Neural crest cell (in vitro differentiated cells): ENCODE data around the gene AQP10. TPM values are rescaled to one million over a fixed set of nuclear protein-coding genes. Genes with fewer than 3 reads are reported as not detected.
"Not testable (repeated sequence)": the region's sequence is repeated elsewhere in the genome, so short reads cannot be mapped to it uniquely, and the experiment has no call there.

Source experiments
- DNase-seq: peaks from one replicate; pipeline ENCODE4 v3.0.0; 2021; ENCODE audit warnings: low read depth, mixed read lengths, low spot score
- H3K27ac Mint-ChIP-seq: one replicate; pipeline ENCODE4 v1.8.0; 2021; ENCODE audit warnings: mild to moderate bottlenecking, mixed read lengths; ENCODE audit not compliant: unreplicated experiment
- H3K27me3 Mint-ChIP-seq: 2 replicates; pipeline ENCODE4 v1.8.0; 2021; ENCODE audit warnings: low read depth, mild to moderate bottlenecking, mixed read lengths
- H3K36me3 Mint-ChIP-seq: 2 replicates; pipeline ENCODE4 v1.8.0; 2021; ENCODE audit warnings: low read depth, mild to moderate bottlenecking, mixed read lengths
- H3K4me1 Mint-ChIP-seq: 2 replicates; pipeline ENCODE4 v1.8.0; 2021; ENCODE audit warnings: mixed read lengths
- H3K4me3 Mint-ChIP-seq: one replicate; pipeline ENCODE4 v1.8.0; 2021; ENCODE audit warnings: mild to moderate bottlenecking, mixed read lengths
- H3K9me3 Mint-ChIP-seq: 2 replicates; pipeline ENCODE4 v1.8.0; 2021; ENCODE audit warnings: mixed read lengths
- CTCF ChIP-seq: fragments of 200-600 bp; sonication (generic); conservative IDR thresholded peaks from 2 replicates; pipeline ENCODE4 v1.5.0; 2021; ENCODE audit warnings: antibody characterized with exemption, mild to moderate bottlenecking
- total RNA-seq: library from RNA; stranded (reverse); gene quantifications from 2 replicates; pipeline ENCODE4 v1.2.1, GENCODE V29; 2021

Gene AQP10
- total RNA-seq, 1 donor from 2014 or later = not detected

GRCh38 chr1:154306151-154306550 lies 14.7 kb upstream of the AQP10 start:
- no peaks in the 10 kb centered on the region for H3K4me1 Mint-ChIP-seq
- H3K27ac Mint-ChIP-seq = no peak overlapping the region
- H3K36me3 Mint-ChIP-seq = no peaks in the 10 kb centered on the region
- TF ChIP-seq CTCF = no peak
- no peak for DNase-seq
- H3K27me3 Mint-ChIP-seq = peaks cover 2% of the 10 kb centered on the region
- H3K9me3 Mint-ChIP-seq = peaks cover 3% of the 10 kb centered on the region
- no peak overlapping the region for H3K4me3 Mint-ChIP-seq

GRCh38 chr1:154307670-154308270 lies 13.1 kb upstream of the AQP10 start:
- not testable (repeated sequence) for DNase-seq, H3K4me3 Mint-ChIP-seq, H3K27me3 Mint-ChIP-seq, H3K4me1 Mint-ChIP-seq, H3K27ac Mint-ChIP-seq, H3K36me3 Mint-ChIP-seq, H3K9me3 Mint-ChIP-seq

GRCh38 chr1:154309136-154309535 lies 11.8 kb upstream of the AQP10 start:
- not testable (repeated sequence) for H3K4me1 Mint-ChIP-seq, DNase-seq, H3K4me3 Mint-ChIP-seq, H3K27ac Mint-ChIP-seq, H3K27me3 Mint-ChIP-seq, H3K9me3 Mint-ChIP-seq, H3K36me3 Mint-ChIP-seq

- H3K36me3 Mint-ChIP-seq, H3K4me3 Mint-ChIP-seq, H3K9me3 Mint-ChIP-seq, DNase-seq, H3K27ac Mint-ChIP-seq, H3K4me1 Mint-ChIP-seq, H3K27me3 Mint-ChIP-seq: not testable (repeated sequence)
These were observed 8.4 kb upstream of the AQP10 start for GRCh38 chr1:154312229-154313065.

- no peak for DNase-seq
- Mint-ChIP-seq H3K36me3 (no peaks in the 10 kb centered on the region), H3K27ac (no peak overlapping the region), H3K27me3 (peaks cover 3% of the 10 kb centered on the region), H3K4me1 (no peaks in the 10 kb centered on the region), H3K4me3 (no peak overlapping the region), H3K9me3 (peaks cover 7% of the 10 kb centered on the region)
- TF ChIP-seq CTCF = no peak
These were observed 7.9 kb upstream of the AQP10 start for GRCh38 chr1:154313066-154313356.

GRCh38 chr1:154314226-154314625 lies 6.7 kb upstream of the AQP10 start:
- not testable (repeated sequence) for H3K27me3 Mint-ChIP-seq, DNase-seq, H3K36me3 Mint-ChIP-seq, H3K4me1 Mint-ChIP-seq, H3K27ac Mint-ChIP-seq, H3K4me3 Mint-ChIP-seq
- peaks cover 10% of the 10 kb centered on the region for H3K9me3 Mint-ChIP-seq

GRCh38 chr1:154316704-154317103 lies 4.2 kb upstream of the AQP10 start:
- Mint-ChIP-seq H3K4me1 (no peaks in the 10 kb centered on the region), H3K9me3 (peaks cover 10% of the 10 kb centered on the region), H3K27ac (no peak overlapping the region), H3K36me3 (no peaks in the 10 kb centered on the region), H3K4me3 (no peak overlapping the region), H3K27me3 (peaks cover 17% of the 10 kb centered on the region)
- no peak for TF ChIP-seq CTCF
- no peak for DNase-seq
